DND-41 (cell line): ENCODE measurements around the gene SMPX.

Source experiments
- ATAC-seq: fragments of 200-7000 bp; cut with Tn5 transposase; 3 replicates; pipeline ENCODE4 v1.9.1; 2021; ENCODE audit warnings: low read depth; ENCODE audit not compliant: insufficient read depth
- DNase-seq: peaks from one replicate; pipeline ENCODE4 v3.0.0-alpha.2; 2020
- H2AFZ ChIP-seq: 2 replicates; pipeline ENCODE4 v1.6.0; 2012; ENCODE audit warnings: low read depth, low read length
- H3K27ac ChIP-seq: 2 replicates; pipeline ENCODE4 v1.5.1; 2012; ENCODE audit warnings: low read length, inconsistent platforms
- H3K27me3 ChIP-seq: fragments of 200-600 bp; sonication (generic); 2 replicates; pipeline ENCODE4 v1.6.0; 2012; ENCODE audit warnings: low read length, mild to moderate bottlenecking, inconsistent platforms; ENCODE audit not compliant: insufficient read depth, poor library complexity
- H3K36me3 ChIP-seq: 2 replicates; pipeline ENCODE4 v1.5.1; 2012; ENCODE audit warnings: low read length, inconsistent platforms; ENCODE audit not compliant: insufficient read depth
- H3K4me1 ChIP-seq: 2 replicates; pipeline ENCODE4 v1.5.1; 2012; ENCODE audit warnings: mild to moderate bottlenecking, low read length; ENCODE audit not compliant: insufficient read depth
- H3K4me2 ChIP-seq: 2 replicates; pipeline ENCODE4 v1.6.0; 2012; ENCODE audit warnings: mild to moderate bottlenecking, moderate library complexity, low read length, inconsistent platforms; ENCODE audit not compliant: insufficient read depth
- H3K4me3 ChIP-seq, 2 experiments: fragments of 200-600 bp in 1 of 2; shearing (Covaris generic) in 1 of 2; 2 replicates each; pipeline ENCODE4 v1.5.1; 2012 to 2016; ENCODE audit warnings: inconsistent platforms in 2 of 2, low read length in 2 of 2, mild to moderate bottlenecking in 2 of 2, low read depth in 1 of 2, moderate library complexity in 1 of 2
- H3K79me2 ChIP-seq: 2 replicates; pipeline ENCODE4 v1.6.0; 2012; ENCODE audit warnings: low read length, inconsistent platforms; ENCODE audit not compliant: insufficient read depth
- H3K9ac ChIP-seq: 2 replicates; pipeline ENCODE4 v1.6.0; 2012; ENCODE audit warnings: low read depth, mild to moderate bottlenecking, inconsistent platforms, low read length, moderate library complexity
- H3K9me3 ChIP-seq: 2 replicates; pipeline ENCODE4 v1.5.1; 2012; ENCODE audit warnings: low read length, moderate library complexity, mild to moderate bottlenecking, inconsistent platforms; ENCODE audit not compliant: insufficient read depth, severe bottlenecking
- H4K20me1 ChIP-seq: 2 replicates; pipeline ENCODE4 v1.6.0; 2012; ENCODE audit warnings: low read length; ENCODE audit not compliant: insufficient read depth
- EZH2 ChIP-seq: IDR thresholded peaks from 3 replicates; pipeline ENCODE4 v1.6.1; 2012; ENCODE audit warnings: borderline replicate concordance, low read depth, mild to moderate bottlenecking, moderate library complexity, low read length, inconsistent platforms; ENCODE audit not compliant: severe bottlenecking
- TF ChIP-seq, protein P1 (sequence below): IDR thresholded peaks from 2 replicates; pipeline ENCODE4 v1.5.1; 2012; ENCODE audit warnings: borderline replicate concordance, low read length, moderate library complexity, mild to moderate bottlenecking; ENCODE audit not compliant: poor library complexity, severe bottlenecking; ENCODE audit errors: extremely low read depth

SMPX gene

DNA sequence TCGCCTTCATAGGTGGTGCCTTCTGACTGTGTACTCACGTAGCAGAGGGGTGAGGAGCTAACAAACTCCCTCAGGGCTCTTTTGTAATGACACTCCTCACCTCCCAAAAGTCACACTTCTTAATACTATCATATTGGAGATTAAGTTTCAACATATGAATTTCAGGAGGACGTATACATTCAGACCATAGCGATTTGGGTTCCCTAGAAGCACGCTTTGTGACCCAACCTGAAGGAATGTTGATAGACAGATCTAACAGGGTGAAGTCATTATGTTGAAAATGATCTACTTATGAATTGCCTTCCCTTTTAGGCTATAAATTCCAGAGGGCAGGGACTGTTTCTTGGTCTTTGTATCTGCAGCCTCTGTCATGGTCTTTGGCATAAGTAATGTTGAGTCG lies 96.6 kb downstream of the SMPX start:
- no peak overlapping the region for H3K4me3 ChIP-seq
- peaks cover 2% of the 10 kb centered on the region; the same call in 1 of the 2 replicates for H3K36me3 ChIP-seq
- ATAC-seq: no peak
- H2AFZ ChIP-seq: no peak overlapping the region
- H3K27ac ChIP-seq: no peak overlapping the region
- no peaks in the 10 kb centered on the region for H3K79me2 ChIP-seq
- H3K4me1 ChIP-seq: no peaks in the 10 kb centered on the region
- no peak overlapping the region for H3K9ac ChIP-seq
- no peaks in the 10 kb centered on the region for H4K20me1 ChIP-seq
- no peaks in the 10 kb centered on the region for H3K9me3 ChIP-seq
- no peaks in the 10 kb centered on the region for H3K27me3 ChIP-seq
- H3K4me2 ChIP-seq: no peak overlapping the region
- TF ChIP-seq, protein P1, sequence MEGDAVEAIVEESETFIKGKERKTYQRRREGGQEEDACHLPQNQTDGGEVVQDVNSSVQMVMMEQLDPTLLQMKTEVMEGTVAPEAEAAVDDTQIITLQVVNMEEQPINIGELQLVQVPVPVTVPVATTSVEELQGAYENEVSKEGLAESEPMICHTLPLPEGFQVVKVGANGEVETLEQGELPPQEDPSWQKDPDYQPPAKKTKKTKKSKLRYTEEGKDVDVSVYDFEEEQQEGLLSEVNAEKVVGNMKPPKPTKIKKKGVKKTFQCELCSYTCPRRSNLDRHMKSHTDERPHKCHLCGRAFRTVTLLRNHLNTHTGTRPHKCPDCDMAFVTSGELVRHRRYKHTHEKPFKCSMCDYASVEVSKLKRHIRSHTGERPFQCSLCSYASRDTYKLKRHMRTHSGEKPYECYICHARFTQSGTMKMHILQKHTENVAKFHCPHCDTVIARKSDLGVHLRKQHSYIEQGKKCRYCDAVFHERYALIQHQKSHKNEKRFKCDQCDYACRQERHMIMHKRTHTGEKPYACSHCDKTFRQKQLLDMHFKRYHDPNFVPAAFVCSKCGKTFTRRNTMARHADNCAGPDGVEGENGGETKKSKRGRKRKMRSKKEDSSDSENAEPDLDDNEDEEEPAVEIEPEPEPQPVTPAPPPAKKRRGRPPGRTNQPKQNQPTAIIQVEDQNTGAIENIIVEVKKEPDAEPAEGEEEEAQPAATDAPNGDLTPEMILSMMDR: no peak
- no peak for TF ChIP-seq EZH2
- DNase-seq: no peak

DNA sequence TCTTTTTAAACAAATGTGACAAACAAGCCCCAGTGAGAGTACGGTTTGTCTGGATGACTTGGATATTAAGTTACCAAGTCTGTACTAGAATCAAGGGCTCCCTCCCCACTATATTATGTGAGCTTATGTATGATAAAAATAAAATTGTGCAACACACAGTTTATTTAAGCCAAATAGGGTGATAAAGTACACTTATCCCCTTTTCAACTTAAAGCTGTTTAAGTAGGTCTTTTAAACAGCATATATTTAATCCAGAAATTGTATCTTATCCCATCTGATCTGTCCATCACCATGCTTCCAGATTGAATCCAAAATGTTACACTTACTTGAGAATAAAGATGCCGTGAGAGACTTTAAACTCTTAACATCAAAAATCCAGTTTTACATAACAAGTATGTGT lies 97.8 kb downstream of the SMPX start:
- H3K36me3 ChIP-seq: peaks cover 2% of the 10 kb centered on the region; the same call in 1 of the 2 replicates
- no peak overlapping the region for H3K27ac ChIP-seq
- H3K27me3 ChIP-seq: no peaks in the 10 kb centered on the region
- H4K20me1 ChIP-seq: no peaks in the 10 kb centered on the region
- no peaks in the 10 kb centered on the region for H3K4me1 ChIP-seq
- ATAC-seq (no peak), DNase-seq (no peak)
- TF ChIP-seq EZH2: no peak
- TF ChIP-seq, protein P1: no peak
- H3K4me3 ChIP-seq: no peak overlapping the region
- no peaks in the 10 kb centered on the region for H3K79me2 ChIP-seq
- no peak overlapping the region for H3K9ac ChIP-seq
- H3K9me3 ChIP-seq: no peaks in the 10 kb centered on the region
- no peak overlapping the region for H3K4me2 ChIP-seq
- no peak overlapping the region for H2AFZ ChIP-seq

DNA sequence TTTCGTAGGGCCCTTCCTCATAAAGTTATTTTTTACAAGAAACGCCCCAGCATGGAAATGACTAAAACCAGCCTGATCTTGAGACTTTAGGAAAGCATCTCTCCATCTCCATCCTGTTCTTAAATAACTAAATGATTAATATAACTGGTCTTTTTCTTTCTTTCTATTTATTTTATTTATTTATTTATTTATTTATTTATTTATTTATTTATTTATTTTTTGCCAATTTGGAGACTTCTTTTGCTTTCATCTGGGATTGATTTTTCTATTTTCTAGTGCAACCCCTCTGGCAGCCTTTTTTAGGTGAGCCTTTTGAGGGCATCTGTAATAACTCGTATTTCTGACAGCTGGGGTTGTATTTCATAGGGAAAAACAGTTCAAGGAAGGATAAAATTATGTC lies 98.6 kb downstream of the SMPX start:
- H3K27me3 ChIP-seq: no peaks in the 10 kb centered on the region
- H4K20me1 ChIP-seq: no peaks in the 10 kb centered on the region
- H3K36me3 ChIP-seq: peaks cover 2% of the 10 kb centered on the region; the same call in 1 of the 2 replicates
- no peaks in the 10 kb centered on the region for H3K4me1 ChIP-seq
- H2AFZ ChIP-seq: no peak overlapping the region
- no peak for ATAC-seq
- no peak for TF ChIP-seq EZH2
- TF ChIP-seq, protein P1: no peak
- no peak overlapping the region for H3K27ac ChIP-seq
- H3K79me2 ChIP-seq: no peaks in the 10 kb centered on the region
- H3K9ac ChIP-seq: no peak overlapping the region
- H3K9me3 ChIP-seq: no peaks in the 10 kb centered on the region
- DNase-seq: no peak
- no peak overlapping the region for H3K4me3 ChIP-seq
- no peak overlapping the region for H3K4me2 ChIP-seq

DNA sequence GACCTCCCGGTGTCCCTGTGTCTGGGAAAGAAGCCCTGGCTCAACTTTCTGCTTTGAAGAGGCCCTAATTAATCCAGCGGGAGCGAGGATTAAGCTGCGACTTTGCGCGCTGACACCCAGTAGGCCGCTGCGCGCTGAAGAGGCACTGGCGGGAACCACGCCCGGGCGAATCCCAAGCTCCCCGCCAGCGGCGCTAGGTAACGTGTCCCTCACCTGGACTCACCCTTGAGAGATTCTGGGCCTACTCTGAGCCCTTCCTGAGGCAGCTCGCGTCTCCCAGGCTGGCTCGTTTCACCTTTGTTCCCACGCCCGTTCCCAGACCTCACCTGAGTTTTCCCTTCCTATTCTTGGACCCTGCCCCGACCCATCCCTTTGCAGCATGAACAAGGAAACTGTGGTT lies 99.2 kb downstream of the SMPX start:
- no peak for DNase-seq
- H3K27ac ChIP-seq: no peak overlapping the region
- TF ChIP-seq, protein P1: no peak
- TF ChIP-seq EZH2: no peak
- H3K27me3 ChIP-seq: no peaks in the 10 kb centered on the region
- H3K4me3 ChIP-seq: no peak overlapping the region
- H3K79me2 ChIP-seq: no peaks in the 10 kb centered on the region
- no peak overlapping the region for H3K4me2 ChIP-seq
- H4K20me1 ChIP-seq: no peaks in the 10 kb centered on the region
- ATAC-seq: no peak
- H3K9ac ChIP-seq: no peak overlapping the region
- no peak overlapping the region for H2AFZ ChIP-seq
- H3K9me3 ChIP-seq: no peaks in the 10 kb centered on the region
- no peaks in the 10 kb centered on the region for H3K4me1 ChIP-seq
- peaks cover 2% of the 10 kb centered on the region; the same call in 1 of the 2 replicates for H3K36me3 ChIP-seq
